SK-N-SH (cell line): Measurements from ENCODE around the gene PCNX2. TPM values are rescaled to one million over a fixed set of nuclear protein-coding genes. Genes with fewer than 3 reads are reported as not detected.

ENCODE experiments used
- CTCF ChIA-PET: fragments of 300-600, 350-600 bp; formaldehyde crosslinking; extraction: SDS; loops from one replicate; lab custom pipeline; 2021; lab: Yijun Ruan, JAX
- POLR2A ChIA-PET: fragments of 350-600 bp; sonication (Branson Sonifier 250); formaldehyde crosslinking; extraction: SDS; loops from one replicate; lab custom pipeline; 2020; ENCODE audit warnings: antibody characterized with exemption, inconsistent platforms; lab: Yijun Ruan, JAX
- DNase-seq: peaks from one replicate; pipeline ENCODE4 v3.0.0; 2012
- H2AFZ ChIP-seq: fragments of 200-600 bp; sonication (generic); 2 replicates; pipeline ENCODE4 v1.8.1; 2016; ENCODE audit warnings: antibody characterized with exemption, mild to moderate bottlenecking, low read depth
- H3F3A ChIP-seq: fragments of 200-600 bp; sonication (generic); replicated peaks from 2 replicates; pipeline ENCODE3; 2016; ENCODE audit warnings: antibody characterized with exemption, mild to moderate bottlenecking; ENCODE audit not compliant: insufficient read depth
- H3K27ac ChIP-seq, 2 experiments: fragments of 200-500 bp in 1 of 2; fragments of 200-600 bp in 1 of 2; sonication (Bioruptor generic) in 1 of 2; sonication (generic), shearing (Covaris generic) in 1 of 2; 2 replicates each; pipeline versions ENCODE4 v1.5.1 to v1.6.1; 2014 to 2016; ENCODE audit warnings: low read depth in 2 of 2, inconsistent platforms in 1 of 2, low read length in 1 of 2, mild to moderate bottlenecking in 1 of 2, mixed read lengths in 1 of 2
- H3K27me3 ChIP-seq: fragments of 200-600 bp; sonication (generic), shearing (Covaris generic); 2 replicates; pipeline ENCODE4 v1.6.1; 2016; ENCODE audit warnings: mixed run types; ENCODE audit not compliant: insufficient read depth
- H3K36me3 ChIP-seq, 2 experiments: fragments of 200-500 bp in 1 of 2; fragments of 200-600 bp in 1 of 2; sonication (Bioruptor generic) in 1 of 2; sonication (generic) in 1 of 2; replicated peaks in 1 of 2; 2 replicates each; pipeline versions ENCODE3 to v1.5.1; 2014 to 2016; ENCODE audit warnings: low read length in 1 of 2, mild to moderate bottlenecking in 1 of 2; ENCODE audit not compliant: insufficient read depth in 2 of 2, control insufficient read depth in 1 of 2
- H3K4me1 ChIP-seq, 2 experiments: fragments of 200-500 bp in 1 of 2; fragments of 200-600 bp in 1 of 2; sonication (Bioruptor generic) in 1 of 2; sonication (generic), shearing (Covaris generic) in 1 of 2; 2 replicates each; pipeline versions ENCODE4 v1.5.1 to v1.6.1; 2014 to 2016; ENCODE audit warnings: low read depth in 1 of 2, low read length in 1 of 2, mixed run types in 1 of 2; ENCODE audit not compliant: insufficient read depth in 2 of 2, control insufficient read depth in 1 of 2
- H3K4me2 ChIP-seq: fragments of 200-600 bp; sonication (generic), shearing (Covaris generic); 2 replicates; pipeline ENCODE4 v1.6.1; 2017; ENCODE audit warnings: mixed run types
- H3K4me3 ChIP-seq, 2 experiments: fragments of 200-500 bp in 1 of 2; fragments of 200-600 bp in 1 of 2; sonication (Bioruptor generic) in 1 of 2; sonication (generic), shearing (Covaris generic) in 1 of 2; 2 replicates each; pipeline versions ENCODE4 v1.5.1 to v1.8.1; 2014 to 2016; ENCODE audit warnings: low read depth in 2 of 2, inconsistent platforms in 1 of 2, low read length in 1 of 2, mild to moderate bottlenecking in 1 of 2, mixed read lengths in 1 of 2, moderate library complexity in 1 of 2
- H3K79me2 ChIP-seq: fragments of 200-600 bp; sonication (generic); 2 replicates; pipeline ENCODE4 v1.8.1; 2017; ENCODE audit warnings: mild to moderate bottlenecking; ENCODE audit not compliant: insufficient read depth
- H3K9ac ChIP-seq: fragments of 200-600 bp; sonication (generic); 2 replicates; pipeline ENCODE4 v1.6.1; 2017; ENCODE audit warnings: mixed run types
- H3K9me2 ChIP-seq: fragments of 200-600 bp; sonication (generic); 2 replicates; pipeline ENCODE4 v1.6.1; 2017; ENCODE audit warnings: mixed run types
- H3K9me3 ChIP-seq: fragments of 200-600 bp; sonication (generic); 2 replicates; pipeline ENCODE4 v1.6.1; 2017; ENCODE audit warnings: mixed run types, mild to moderate bottlenecking, moderate library complexity
- H4K20me1 ChIP-seq: fragments of 200-600 bp; sonication (generic); 2 replicates; pipeline ENCODE4 v1.6.1; 2017; ENCODE audit warnings: mild to moderate bottlenecking, mixed run types; ENCODE audit not compliant: insufficient read depth
- CHD2 ChIP-seq: fragments of 150-350 bp; IDR thresholded peaks from 2 replicates; pipeline ENCODE4 v1.6.1; 2018; ENCODE audit warnings: low read length; ENCODE audit not compliant: partially characterized antibody
- CTCF ChIP-seq: fragments of 200-600 bp; sonication (generic); IDR thresholded peaks from 2 replicates; pipeline ENCODE4 v1.6.1; 2017; ENCODE audit warnings: antibody characterized with exemption, mild to moderate bottlenecking, moderate library complexity
- FOSL2 ChIP-seq: IDR thresholded peaks from 2 replicates; pipeline ENCODE4 v1.4.0; 2012; ENCODE audit warnings: low read depth, mild to moderate bottlenecking, moderate library complexity, borderline replicate concordance
- FOXM1 ChIP-seq: IDR thresholded peaks from 2 replicates; pipeline ENCODE4 v1.4.0; 2012; ENCODE audit warnings: low read depth, mild to moderate bottlenecking
- GABPA ChIP-seq: IDR thresholded peaks from 2 replicates; pipeline ENCODE4 v1.4.0; 2012; ENCODE audit warnings: low read depth, mild to moderate bottlenecking
- GATA2 ChIP-seq: sonication (generic); formaldehyde crosslinking; IDR thresholded peaks from 2 replicates; pipeline ENCODE4 v1.5.0; 2020; ENCODE audit warnings: mild to moderate bottlenecking, missing genetic modification reagents
- IRF3 ChIP-seq: fragments of 150-350 bp; IDR thresholded peaks from 2 replicates; pipeline ENCODE4 v1.6.1; 2016; ENCODE audit warnings: mild to moderate bottlenecking, low read depth, low read length
- MEF2A ChIP-seq: IDR thresholded peaks from 2 replicates; pipeline ENCODE4 v1.4.0; 2012; ENCODE audit warnings: low read depth, borderline replicate concordance
- NFIC ChIP-seq: IDR thresholded peaks from 2 replicates; pipeline ENCODE4 v1.4.0; 2012; ENCODE audit warnings: borderline replicate concordance
- POLR2AphosphoS5 ChIP-seq: IDR thresholded peaks from 2 replicates; pipeline ENCODE4 v1.6.1; 2012; ENCODE audit warnings: low read depth, low read length
- RAD21 ChIP-seq: IDR thresholded peaks from 2 replicates; pipeline ENCODE4 v1.6.1; 2012; ENCODE audit warnings: mild to moderate bottlenecking, low read length
- RCOR1 ChIP-seq: fragments of 150-350 bp; IDR thresholded peaks from 2 replicates; pipeline ENCODE4 v1.6.1; 2017; ENCODE audit warnings: antibody characterized with exemption, low read length
- RXRA ChIP-seq: IDR thresholded peaks from 2 replicates; pipeline ENCODE4 v1.4.0; 2012; ENCODE audit warnings: low read depth, mild to moderate bottlenecking, borderline replicate concordance
- SMC3 ChIP-seq: IDR thresholded peaks from 2 replicates; pipeline ENCODE4 v1.6.1; 2012; ENCODE audit warnings: low read depth, low read length, improper control_type of control experiment
- TCF12 ChIP-seq: IDR thresholded peaks from 2 replicates; pipeline ENCODE4 v1.4.0; 2012
- TEAD4 ChIP-seq: IDR thresholded peaks from 2 replicates; pipeline ENCODE4 v1.4.0; 2012; ENCODE audit warnings: mild to moderate bottlenecking, borderline replicate concordance; ENCODE audit not compliant: insufficient read depth
- YY1 ChIP-seq: IDR thresholded peaks from 2 replicates; pipeline ENCODE4 v1.4.0; 2012; ENCODE audit warnings: low read depth, mild to moderate bottlenecking
- WGBS: methylation state at CpG from one replicate; pipeline ENCODE4 v1.1.6; 2017; ENCODE audit warnings: low lambda C conversion rate; 5-methylcytosine and 5-hydroxymethylcytosine counted together
- polyA plus RNA-seq, 3 experiments: library from polyadenylated mRNA; depleted of rRNA; stranded (reverse); fragments of >200 nt; gene quantifications; 2 replicates each; pipeline ENCODE4 v1.2.3, GENCODE V29; 2012
- TF ChIP-seq, protein P1 (sequence below): IDR thresholded peaks from 2 replicates; pipeline ENCODE4 v1.6.1; 2012; ENCODE audit warnings: mild to moderate bottlenecking, low read depth, low read length, moderate library complexity

The PCNX2 gene
- polyA plus RNA-seq, 1 of the 3 experiments (the other 2 are of a cell fraction) = 10.6 TPM

- Histone ChIP-seq H3K9me2 (no peaks in the 10 kb centered on the region), H3K4me1 (no peaks in the 10 kb centered on the region; a peak in 1 of 4 replicates), H3K27me3 (no peaks in the 10 kb centered on the region), H3K4me2 (no peak overlapping the region), H3K36me3 (no peaks in the 10 kb centered on the region), H3K9me3 (no peaks in the 10 kb centered on the region), H2AFZ (no peak overlapping the region), H3K4me3 (no peak overlapping the region), H4K20me1 (no peaks in the 10 kb centered on the region), H3K79me2 (no peaks in the 10 kb centered on the region), H3K9ac (no peak overlapping the region), H3K27ac (no peak overlapping the region), H3F3A (no peaks in the 10 kb centered on the region)
- ChIA-PET CTCF (interaction anchor here (0.9 kb wide), 1 partner anchor 8 kb away, joined by 3 read pairs; no protein-coding TSS in a partner anchor), POLR2A (no interaction called here)
- 58% methylated on average over 9 of the region's 9 CpGs for WGBS
- TF ChIP-seq NFIC (no peak), GABPA (no peak)
- no peak for DNase-seq
These were observed 351.8 kb downstream of the PCNX2 start for GRCh38 chr1:232943679-232944252.

GRCh38 chr1:232942413-232943294, 352.9 kb downstream of the PCNX2 start:
- no peaks in the 10 kb centered on the region for H3K9me3 ChIP-seq
- H3K9ac ChIP-seq = no peak overlapping the region
- no peak overlapping the region for H3K27ac ChIP-seq
- H2AFZ ChIP-seq = no peak overlapping the region
- H4K20me1 ChIP-seq = no peaks in the 10 kb centered on the region
- TF ChIP-seq POLR2AphosphoS5 (no peak), IRF3 (no peak), SMC3 (no peak), RAD21 (no peak), TCF12 (no peak), FOSL2 (no peak), RCOR1 (no peak), TEAD4 (no peak), YY1 (no peak), CTCF (no peak), MEF2A (no peak), CHD2 (no peak), RXRA (no peak), FOXM1 (no peak), GATA2 (CRISPR knock-in tag) (no peak)
- TF ChIP-seq, protein P1, sequence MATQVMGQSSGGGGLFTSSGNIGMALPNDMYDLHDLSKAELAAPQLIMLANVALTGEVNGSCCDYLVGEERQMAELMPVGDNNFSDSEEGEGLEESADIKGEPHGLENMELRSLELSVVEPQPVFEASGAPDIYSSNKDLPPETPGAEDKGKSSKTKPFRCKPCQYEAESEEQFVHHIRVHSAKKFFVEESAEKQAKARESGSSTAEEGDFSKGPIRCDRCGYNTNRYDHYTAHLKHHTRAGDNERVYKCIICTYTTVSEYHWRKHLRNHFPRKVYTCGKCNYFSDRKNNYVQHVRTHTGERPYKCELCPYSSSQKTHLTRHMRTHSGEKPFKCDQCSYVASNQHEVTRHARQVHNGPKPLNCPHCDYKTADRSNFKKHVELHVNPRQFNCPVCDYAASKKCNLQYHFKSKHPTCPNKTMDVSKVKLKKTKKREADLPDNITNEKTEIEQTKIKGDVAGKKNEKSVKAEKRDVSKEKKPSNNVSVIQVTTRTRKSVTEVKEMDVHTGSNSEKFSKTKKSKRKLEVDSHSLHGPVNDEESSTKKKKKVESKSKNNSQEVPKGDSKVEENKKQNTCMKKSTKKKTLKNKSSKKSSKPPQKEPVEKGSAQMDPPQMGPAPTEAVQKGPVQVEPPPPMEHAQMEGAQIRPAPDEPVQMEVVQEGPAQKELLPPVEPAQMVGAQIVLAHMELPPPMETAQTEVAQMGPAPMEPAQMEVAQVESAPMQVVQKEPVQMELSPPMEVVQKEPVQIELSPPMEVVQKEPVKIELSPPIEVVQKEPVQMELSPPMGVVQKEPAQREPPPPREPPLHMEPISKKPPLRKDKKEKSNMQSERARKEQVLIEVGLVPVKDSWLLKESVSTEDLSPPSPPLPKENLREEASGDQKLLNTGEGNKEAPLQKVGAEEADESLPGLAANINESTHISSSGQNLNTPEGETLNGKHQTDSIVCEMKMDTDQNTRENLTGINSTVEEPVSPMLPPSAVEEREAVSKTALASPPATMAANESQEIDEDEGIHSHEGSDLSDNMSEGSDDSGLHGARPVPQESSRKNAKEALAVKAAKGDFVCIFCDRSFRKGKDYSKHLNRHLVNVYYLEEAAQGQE = no peak
- H3K9me2 ChIP-seq = no peaks in the 10 kb centered on the region
- H3F3A ChIP-seq = no peaks in the 10 kb centered on the region
- no peak overlapping the region for H3K4me2 ChIP-seq
- no peaks in the 10 kb centered on the region for H3K27me3 ChIP-seq
- peaks cover 0 to 4% of the 10 kb centered on the region in 2 experiments; a peak in 2 of 4 replicates for H3K4me1 ChIP-seq
- POLR2A ChIA-PET = no interaction called here
- 54% methylated on average over 8 of the region's 8 CpGs for WGBS
- CTCF ChIA-PET = interaction anchor here (0.9 kb wide), 1 partner anchor 10 kb away, joined by 3 read pairs; no protein-coding TSS in a partner anchor
- no peaks in the 10 kb centered on the region for H3K36me3 ChIP-seq
- no peak overlapping the region for H3K4me3 ChIP-seq
- no peaks in the 10 kb centered on the region for H3K79me2 ChIP-seq
- DNase-seq = no peak
